Placental epithelial cell (primary cell): Measurements from ENCODE around the gene RAB42. TPM values are rescaled to one million over a fixed set of nuclear protein-coding genes. Genes with fewer than 3 reads are reported as not detected.

Source experiments
- small RNA-seq: library from RNA; depleted of rRNA; stranded (forward); fragments of <200 nt; gene quantifications from one replicate; pipeline ENCODE3, GENCODE V24; 2012
- total RNA-seq: library from RNA; depleted of rRNA; stranded (reverse); fragments of >200 nt; gene quantifications from 2 replicates; pipeline ENCODE4 v1.2.3, GENCODE V29; 2012

RAB42 gene
- 1.6 and 2.4 TPM in 2 replicates for total RNA-seq

GRCh38 chr1:28591708-28592320 lies at the start of gene RAB42:
TSS of gene RAB42 (plus strand) at chr1:28592265. CDS start at chr1:28592512, 247 bp downstream.

DNA sequence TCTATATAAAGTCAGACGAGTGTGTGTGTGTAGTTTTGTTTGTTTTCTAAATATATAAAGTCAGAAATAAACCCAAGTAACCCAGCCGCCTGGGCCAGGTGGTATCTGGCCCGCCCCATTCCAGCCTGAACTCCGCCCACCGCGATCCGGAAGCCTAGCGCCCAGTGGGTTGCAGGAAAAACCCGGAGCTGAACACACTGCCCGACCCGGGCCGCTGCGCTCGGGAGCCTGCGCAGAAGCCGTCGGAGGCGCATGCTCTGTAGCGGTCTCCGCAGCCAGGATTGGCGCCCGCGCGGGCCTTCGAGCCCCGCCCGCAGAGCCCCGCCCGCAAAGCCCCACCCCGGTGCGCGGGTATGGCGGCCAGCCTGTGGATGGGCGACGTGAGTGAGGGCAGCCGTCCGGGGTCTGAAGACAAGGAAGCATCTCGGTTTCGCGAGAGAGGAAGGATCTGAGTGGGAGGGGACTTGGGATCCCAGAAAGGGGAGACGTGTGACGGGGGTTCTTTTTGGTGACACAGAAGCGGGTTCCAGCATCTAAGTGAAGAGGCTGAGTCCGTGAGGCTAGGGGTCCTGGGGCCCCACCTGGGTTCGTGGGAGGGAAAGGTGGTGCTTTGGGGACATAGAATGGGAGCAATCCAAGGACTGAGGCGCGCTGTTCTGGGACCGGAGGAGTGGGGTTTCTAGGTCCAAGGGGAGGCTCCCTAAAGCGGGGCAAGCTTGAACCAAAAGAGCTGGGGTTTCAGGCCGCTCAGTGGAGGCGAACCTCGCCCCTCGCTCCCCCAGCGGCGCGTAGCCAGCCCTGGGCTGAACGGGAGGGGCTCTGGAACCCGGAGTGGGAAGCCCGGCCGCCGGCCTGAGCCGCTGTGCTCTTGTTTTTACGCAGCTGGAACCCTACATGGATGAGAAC lies 39.1 kb upstream of the RAB42 start, which contains the start of gene TRNAU1AP:
Gene TRNAU1AP (plus strand): TSS at position 328 of the 906 bp plus-strand sequence. CDS start 26 bp downstream, at position 354.

DNA sequence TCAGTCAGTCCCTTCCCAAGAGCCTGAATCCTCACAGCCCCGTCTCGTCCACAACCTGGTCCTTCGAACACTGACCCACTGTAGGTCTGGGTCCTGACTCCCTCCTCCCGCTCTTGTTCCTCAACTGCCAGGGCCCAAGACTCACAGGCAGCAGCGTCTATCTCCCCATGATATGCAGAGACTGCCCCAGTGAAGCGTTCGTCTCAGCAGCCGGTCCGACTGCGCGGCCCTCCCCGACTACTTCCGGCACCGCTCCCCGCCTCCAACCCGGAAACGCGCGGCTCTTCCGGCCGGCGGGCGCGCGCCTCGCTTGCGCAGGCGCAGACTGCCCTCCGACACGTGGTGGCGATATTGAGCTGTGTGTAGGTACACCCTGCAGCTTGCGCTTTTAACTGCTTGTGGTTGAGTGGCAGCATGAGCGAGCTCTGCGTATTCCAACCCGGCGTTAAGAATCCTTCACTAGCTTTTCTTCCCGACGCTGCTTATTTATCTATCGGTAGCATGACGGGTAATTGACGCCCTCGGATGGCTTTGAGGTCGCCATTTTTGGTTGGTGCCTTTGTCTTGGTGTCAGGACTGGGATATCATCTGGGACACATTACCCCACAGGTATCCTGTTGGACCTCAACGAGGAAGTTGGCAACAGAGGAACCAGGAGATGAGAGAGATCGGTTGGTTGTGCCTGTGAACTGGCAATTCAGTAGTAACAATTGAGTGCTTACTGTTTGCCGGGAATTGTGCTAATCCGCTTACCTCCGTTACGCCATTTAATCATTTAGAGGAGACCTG lies 51.0 kb downstream of the RAB42 start, which contains the start of gene TAF12:
Gene TAF12 (minus strand): TSS at position 221 of the 789 bp plus-strand sequence. CDS start 20,986 bp downstream, outside the sequence.

Small RNA genes lying within 50 kb of the gene (small RNA-seq; reads per million reads assigned to genes)
- gene SNORA16A (not detected), gene SNORA44 (not detected), gene SNORA61 (not detected), gene SNORD99 (1,524 reads per million, percentile 100 among the genes with 10 or more reads in this experiment)

Other genes with a start within 250 kb of the RAB42 start
- 12.6 and 14.3 TPM in 2 replicates for gene PHACTR4, start 222.5 kb upstream of the RAB42 start, total RNA-seq
- 27.9 and 38.3 TPM in 2 replicates for gene RCC1, start 86.2 kb upstream of the RAB42 start, total RNA-seq
- 25.1 and 29.2 TPM in 2 replicates for gene TRNAU1AP, start 39.2 kb upstream of the RAB42 start, total RNA-seq
- gene TAF12, start 50.8 kb downstream of the RAB42 start, total RNA-seq: 23.3 and 37.3 TPM in 2 replicates
- not detected in 2 replicates for gene RNU11, start 56.3 kb downstream of the RAB42 start, total RNA-seq
- gene GMEB1, start 76.5 kb downstream of the RAB42 start, total RNA-seq: 10.6 and 14.7 TPM in 2 replicates
- gene YTHDF2, start 144.7 kb downstream of the RAB42 start, total RNA-seq: 44.8 and 64.5 TPM in 2 replicates
- 0.54 and 0.79 TPM in 2 replicates for gene OPRD1, start 219.9 kb downstream of the RAB42 start, total RNA-seq